ENCODE measurements around the gene RBM6.
"Not testable (repeated sequence)": the region's sequence is repeated elsewhere in the genome, so short reads cannot be mapped to it uniquely, and the experiment has no call there.

RBM6 gene

GRCh38 chr3:49929291-49930167 lies 10.4 kb upstream of the RBM6 start, which contains the start of gene MON1A:
Gene MON1A, minus strand, starts transcription at chr3:49929811. Its CDS starts 16,465 bp downstream, at chr3:49913346.
- Histone ChIP-seq H3K4me1 (ENCODE audit: insufficient read depth, low read length) (peaks cover 5% of the 10 kb centered on the region; the same call in 1 of the 2 replicates), H3K36me3 (ENCODE audit: insufficient read depth, low read length) (no peaks in the 10 kb centered on the region), H3K9me3 (ENCODE audit: control insufficient read depth, insufficient read depth, low read length) (no peaks in the 10 kb centered on the region), H3K9ac (ENCODE audit: low read depth, low read length) (peak within 1 kb of the TSS; percentile 87)

- Histone ChIP-seq H3K9me3 (ENCODE audit: control insufficient read depth, insufficient read depth, low read length) (no peaks in the 10 kb centered on the region), H3K9ac (ENCODE audit: low read depth, low read length) (peak overlapping the region; percentile 87), H3K4me1 (ENCODE audit: insufficient read depth, low read length) (peaks cover 5% of the 10 kb centered on the region; the same call in 1 of the 2 replicates), H3K36me3 (ENCODE audit: insufficient read depth, low read length) (no peaks in the 10 kb centered on the region)
Measured at GRCh38 chr3:49930168-49930690, 9.7 kb upstream of the RBM6 start.

DNA sequence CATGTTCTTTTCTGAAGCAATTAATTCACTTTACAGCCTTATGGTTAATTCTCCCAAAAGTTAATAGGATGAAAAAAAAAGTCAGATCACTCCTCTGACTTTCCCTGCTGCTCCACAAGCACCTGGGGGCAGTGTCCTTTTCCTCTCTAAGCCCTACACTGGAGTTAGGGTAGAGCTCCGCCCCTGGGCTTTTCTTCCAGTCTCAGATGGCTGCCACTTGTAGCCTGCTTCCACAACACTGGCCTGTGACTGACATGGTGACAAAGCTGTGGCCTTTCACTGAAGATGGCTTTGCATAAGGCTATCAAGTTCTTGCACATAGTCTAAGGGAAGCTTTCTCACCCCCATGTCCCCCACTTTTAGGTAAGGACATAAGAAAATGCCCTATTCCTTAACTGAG lies 9.0 kb upstream of the RBM6 start:
- H3K4me1 ChIP-seq (ENCODE audit: insufficient read depth, low read length), result peaks cover 5% of the 10 kb centered on the region; the same call in 1 of the 2 replicates
- no peaks in the 10 kb centered on the region for H3K36me3 ChIP-seq (ENCODE audit: insufficient read depth, low read length)
- H3K9me3 ChIP-seq (ENCODE audit: control insufficient read depth, insufficient read depth, low read length), result no peaks in the 10 kb centered on the region
- no peak overlapping the region for H3K9ac ChIP-seq (ENCODE audit: low read depth, low read length)

GRCh38 chr3:49932281-49932680 lies 7.7 kb upstream of the RBM6 start:
- H3K9ac ChIP-seq (ENCODE audit: low read depth, low read length); H3K4me1 ChIP-seq (ENCODE audit: insufficient read depth, low read length); H3K9me3 ChIP-seq (ENCODE audit: control insufficient read depth, insufficient read depth, low read length); H3K36me3 ChIP-seq (ENCODE audit: insufficient read depth, low read length): not testable (repeated sequence)

DNA sequence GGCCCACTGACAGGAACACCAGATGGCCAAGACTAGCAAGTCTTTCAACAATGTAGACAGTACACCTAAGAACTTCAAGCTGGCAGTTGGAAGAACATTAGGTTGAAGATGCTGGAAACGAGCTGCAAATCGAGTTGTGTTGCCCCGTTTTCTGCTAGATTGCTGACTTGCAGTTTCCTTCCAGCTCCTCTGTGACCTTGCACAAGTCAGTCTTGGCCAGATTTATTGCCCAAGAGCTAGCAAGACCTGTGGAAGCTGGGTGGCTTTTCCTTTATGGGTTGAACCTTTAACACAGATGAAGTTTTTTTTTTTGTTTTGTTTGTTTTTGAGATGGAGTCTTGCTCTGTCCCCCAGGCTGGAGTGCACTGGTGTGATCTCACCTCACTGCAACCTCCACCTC lies 2.9 kb upstream of the RBM6 start:
- Histone ChIP-seq H3K9ac (ENCODE audit: low read depth, low read length) (no peak overlapping the region), H3K36me3 (ENCODE audit: insufficient read depth, low read length) (no peaks in the 10 kb centered on the region), H3K4me1 (ENCODE audit: insufficient read depth, low read length) (peaks cover 5% of the 10 kb centered on the region; the same call in 1 of the 2 replicates), H3K9me3 (ENCODE audit: control insufficient read depth, insufficient read depth, low read length) (no peaks in the 10 kb centered on the region)

DNA sequence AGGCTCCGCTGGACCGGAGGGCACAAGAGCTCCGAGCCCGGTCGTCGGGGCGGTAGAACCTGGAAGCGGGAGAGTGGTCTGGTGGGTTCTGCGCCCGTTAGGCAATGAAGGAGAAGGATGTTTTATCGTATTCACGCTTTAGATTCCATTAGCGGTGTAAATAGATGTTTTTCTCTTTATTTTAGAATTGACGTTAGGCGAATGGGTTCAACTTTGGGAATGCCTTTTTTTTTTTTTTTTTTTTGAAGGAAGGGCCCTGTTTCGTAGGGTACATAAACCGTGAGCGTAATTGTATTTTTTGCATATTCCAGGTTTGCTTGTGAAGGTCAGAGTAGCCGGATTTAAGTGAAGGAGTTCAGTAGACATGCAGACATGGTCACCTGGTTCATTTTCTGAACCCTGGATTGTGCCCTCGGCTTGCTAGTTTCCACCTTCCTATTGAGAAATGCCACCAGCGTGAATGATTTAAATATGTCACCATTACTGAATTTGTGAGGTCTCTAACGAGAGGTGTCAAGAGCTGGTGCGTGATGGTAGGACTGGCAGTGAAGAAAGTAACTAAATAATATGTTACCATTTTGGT lies 808 bp downstream of the RBM6 start:
- no peaks in the 10 kb centered on the region for H3K9me3 ChIP-seq (ENCODE audit: control insufficient read depth, insufficient read depth, low read length)
- peak overlapping the region; percentile 92 for H3K9ac ChIP-seq (ENCODE audit: low read depth, low read length)
- H3K4me1 ChIP-seq (ENCODE audit: insufficient read depth, low read length), result peaks cover 5% of the 10 kb centered on the region; the same call in 1 of the 2 replicates
- H3K36me3 ChIP-seq (ENCODE audit: insufficient read depth, low read length), result peaks cover 3% of the 10 kb centered on the region; the same call in 1 of the 2 replicates

- no peaks in the 10 kb centered on the region for H3K9me3 ChIP-seq (ENCODE audit: control insufficient read depth, insufficient read depth, low read length)
- H3K4me1 ChIP-seq (ENCODE audit: insufficient read depth, low read length), result peaks cover 5% of the 10 kb centered on the region; the same call in 1 of the 2 replicates
- H3K9ac ChIP-seq (ENCODE audit: low read depth, low read length), result no peak overlapping the region
- H3K36me3 ChIP-seq (ENCODE audit: insufficient read depth, low read length), result peaks cover 3% of the 10 kb centered on the region; the same call in 1 of the 2 replicates
Measured at GRCh38 chr3:49942651-49943050, 2.7 kb downstream of the RBM6 start.

GRCh38 chr3:49952924-49953323 lies 13.0 kb downstream of the RBM6 start:
- Histone ChIP-seq H3K9me3 (ENCODE audit: control insufficient read depth, insufficient read depth, low read length) (no peaks in the 10 kb centered on the region), H3K36me3 (ENCODE audit: insufficient read depth, low read length) (no peaks in the 10 kb centered on the region), H3K9ac (ENCODE audit: low read depth, low read length) (no peak overlapping the region), H3K4me1 (ENCODE audit: insufficient read depth, low read length) (peaks cover 4% of the 10 kb centered on the region; the same call in 1 of the 2 replicates)

GRCh38 chr3:49955636-49956035 lies 15.7 kb downstream of the RBM6 start:
- Histone ChIP-seq H3K36me3 (ENCODE audit: insufficient read depth, low read length) (no peaks in the 10 kb centered on the region), H3K9ac (ENCODE audit: low read depth, low read length) (no peak overlapping the region), H3K9me3 (ENCODE audit: control insufficient read depth, insufficient read depth, low read length) (no peaks in the 10 kb centered on the region), H3K4me1 (ENCODE audit: insufficient read depth, low read length) (no peaks in the 10 kb centered on the region)

GRCh38 chr3:49966233-49966942 lies 26.4 kb downstream of the RBM6 start:
- H3K9me3 ChIP-seq (ENCODE audit: control insufficient read depth, insufficient read depth, low read length), result no peaks in the 10 kb centered on the region
- peaks cover 8% of the 10 kb centered on the region; the same call in 1 of the 2 replicates for H3K4me1 ChIP-seq (ENCODE audit: insufficient read depth, low read length)
- H3K9ac ChIP-seq (ENCODE audit: low read depth, low read length), result no peak overlapping the region
- H3K36me3 ChIP-seq (ENCODE audit: insufficient read depth, low read length), result 0 out of 2 replicates have a peak, but pooled peaks cover 2% of the 10 kb centered on the region

- Histone ChIP-seq H3K36me3 (ENCODE audit: insufficient read depth, low read length) (peaks cover 2% of the 10 kb centered on the region; the same call in 1 of the 2 replicates), H3K9ac (ENCODE audit: low read depth, low read length) (no peak overlapping the region), H3K4me1 (ENCODE audit: insufficient read depth, low read length) (peaks cover 8% of the 10 kb centered on the region; the same call in 1 of the 2 replicates), H3K9me3 (ENCODE audit: control insufficient read depth, insufficient read depth, low read length) (no peaks in the 10 kb centered on the region)
Measured at GRCh38 chr3:49967291-49967690, 27.3 kb downstream of the RBM6 start.

GRCh38 chr3:49968346-49968745 lies 28.4 kb downstream of the RBM6 start:
- Histone ChIP-seq H3K9ac (ENCODE audit: low read depth, low read length) (no peak overlapping the region), H3K4me1 (ENCODE audit: insufficient read depth, low read length) (peaks cover 8% of the 10 kb centered on the region; the same call in 1 of the 2 replicates), H3K36me3 (ENCODE audit: insufficient read depth, low read length) (peaks cover 2% of the 10 kb centered on the region; the same call in 1 of the 2 replicates), H3K9me3 (ENCODE audit: control insufficient read depth, insufficient read depth, low read length) (no peaks in the 10 kb centered on the region)

DNA sequence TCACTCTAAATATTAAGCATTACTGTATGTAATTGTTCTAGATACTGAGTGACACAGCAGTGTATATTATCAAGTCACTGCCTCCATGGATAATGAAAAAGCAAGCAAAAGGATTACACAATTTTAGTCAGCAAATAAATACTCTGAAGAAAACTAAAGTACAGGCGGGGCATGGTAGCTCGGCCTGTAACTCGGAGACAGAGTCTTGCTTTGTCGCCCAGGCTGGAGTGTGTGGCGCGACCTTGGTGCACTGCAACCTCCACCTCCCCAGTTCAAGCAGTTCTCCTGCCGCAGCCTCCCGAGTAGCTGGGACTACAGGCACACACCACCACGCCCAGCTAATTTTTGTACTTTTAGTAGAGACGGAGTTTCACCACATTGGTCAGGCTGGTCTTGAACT lies 32.7 kb downstream of the RBM6 start:
- Histone ChIP-seq H3K9me3 (ENCODE audit: control insufficient read depth, insufficient read depth, low read length) (no peaks in the 10 kb centered on the region), H3K36me3 (ENCODE audit: insufficient read depth, low read length) (peaks cover 2% of the 10 kb centered on the region; the same call in 1 of the 2 replicates), H3K9ac (ENCODE audit: low read depth, low read length) (no peak overlapping the region)

DNA sequence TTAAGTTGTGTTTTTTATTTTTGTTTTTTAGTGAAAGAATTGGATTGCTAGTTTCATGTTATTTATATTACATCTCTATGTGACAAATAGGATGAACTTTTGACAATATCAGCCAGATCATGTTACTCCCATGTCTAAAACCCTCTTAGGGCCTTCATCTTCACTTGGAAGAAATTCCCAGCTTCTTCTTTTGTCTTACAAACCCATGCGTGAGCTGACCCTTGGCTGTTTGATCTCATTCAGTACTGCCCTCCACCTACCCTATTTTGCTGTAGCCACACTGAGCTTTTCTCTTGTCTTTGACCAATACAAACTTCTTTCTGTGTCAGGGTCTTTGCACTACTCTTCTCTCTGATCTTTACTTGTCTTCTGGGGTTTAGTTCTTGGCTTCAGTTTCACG lies 37.0 kb downstream of the RBM6 start:
- H3K4me1 ChIP-seq (ENCODE audit: insufficient read depth, low read length), result no peaks in the 10 kb centered on the region
- no peaks in the 10 kb centered on the region for H3K9me3 ChIP-seq (ENCODE audit: control insufficient read depth, insufficient read depth, low read length)
- H3K36me3 ChIP-seq (ENCODE audit: insufficient read depth, low read length), result no peaks in the 10 kb centered on the region; the same call in 1 of the 2 replicates
- H3K9ac ChIP-seq (ENCODE audit: low read depth, low read length), result no peak overlapping the region

More for the DNA sequence above, 32.7 kb downstream of the RBM6 start:
- H3K4me1 ChIP-seq (ENCODE audit: insufficient read depth, low read length), result no peaks in the 10 kb centered on the region

All from ES-I3 (cell line).